ENCODE data around the gene SPON1. TPM values are rescaled to one million over a fixed set of nuclear protein-coding genes. Genes with fewer than 3 reads are reported as not detected.

The SPON1 gene
- total RNA-seq, 1 experiment from 2014 or later, result 0.10 TPM

DNA sequence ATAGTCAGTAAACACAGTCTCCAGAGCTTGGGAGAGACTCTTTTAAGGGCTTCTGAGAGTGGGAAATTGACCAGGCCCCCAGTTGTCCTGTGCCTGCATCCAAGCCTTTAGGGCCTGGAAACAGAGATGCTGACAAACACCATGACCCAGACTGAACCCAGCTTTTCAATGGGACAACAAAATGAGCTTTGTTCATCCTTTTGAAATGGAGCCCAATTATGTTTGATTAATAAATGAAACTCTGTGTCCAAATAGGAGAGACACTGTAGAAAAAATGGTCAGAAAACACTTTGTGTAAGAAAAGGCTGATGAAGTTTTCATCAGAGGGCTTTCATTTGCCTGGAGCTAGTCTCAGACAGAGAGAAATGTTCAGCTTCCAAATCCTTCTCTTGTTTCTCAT is 250.5 kb downstream of the SPON1 start:
- ATAC-seq (no peak), DNase-seq (ENCODE audit: low read depth, low spot score) (no peak)
- Histone ChIP-seq H3K27ac (ENCODE audit: low read length) (no peak overlapping the region), H3K27me3 (ENCODE audit: control insufficient read depth, insufficient read depth, low read length) (peaks cover 2% of the 10 kb centered on the region; the same call in 1 of the 2 replicates), H3K9me3 (ENCODE audit: control insufficient read depth, insufficient read depth, low read depth, low read length) (no peaks in the 10 kb centered on the region), H3K36me3 (ENCODE audit: control insufficient read depth, insufficient read depth, low read length) (no peaks in the 10 kb centered on the region), H3K4me1 (ENCODE audit: control insufficient read depth, insufficient read depth, low read length) (no peaks in the 10 kb centered on the region), H3K4me3 (ENCODE audit: low read depth in 2 of 2, low read length in 2 of 2) (no peak overlapping the region)
- no peak for TF ChIP-seq TCF7L2 (IDR thresholded peaks at IDR 0.05; ENCODE audit: low read depth, low read length)
- TF ChIP-seq, protein P1, sequence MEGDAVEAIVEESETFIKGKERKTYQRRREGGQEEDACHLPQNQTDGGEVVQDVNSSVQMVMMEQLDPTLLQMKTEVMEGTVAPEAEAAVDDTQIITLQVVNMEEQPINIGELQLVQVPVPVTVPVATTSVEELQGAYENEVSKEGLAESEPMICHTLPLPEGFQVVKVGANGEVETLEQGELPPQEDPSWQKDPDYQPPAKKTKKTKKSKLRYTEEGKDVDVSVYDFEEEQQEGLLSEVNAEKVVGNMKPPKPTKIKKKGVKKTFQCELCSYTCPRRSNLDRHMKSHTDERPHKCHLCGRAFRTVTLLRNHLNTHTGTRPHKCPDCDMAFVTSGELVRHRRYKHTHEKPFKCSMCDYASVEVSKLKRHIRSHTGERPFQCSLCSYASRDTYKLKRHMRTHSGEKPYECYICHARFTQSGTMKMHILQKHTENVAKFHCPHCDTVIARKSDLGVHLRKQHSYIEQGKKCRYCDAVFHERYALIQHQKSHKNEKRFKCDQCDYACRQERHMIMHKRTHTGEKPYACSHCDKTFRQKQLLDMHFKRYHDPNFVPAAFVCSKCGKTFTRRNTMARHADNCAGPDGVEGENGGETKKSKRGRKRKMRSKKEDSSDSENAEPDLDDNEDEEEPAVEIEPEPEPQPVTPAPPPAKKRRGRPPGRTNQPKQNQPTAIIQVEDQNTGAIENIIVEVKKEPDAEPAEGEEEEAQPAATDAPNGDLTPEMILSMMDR (IDR thresholded peaks at IDR 0.05), result no peak
- BruUV-seq (replicated peaks), result no TSS peak
- POLR2A ChIA-PET, result no interaction called here
- intact Hi-C loops (cut with micrococcal nuclease; ENCODE audit: unreplicated experiment) (no loop called here), in situ Hi-C loops (cut with HindIII; ENCODE audit: low pct_unique_long_range_greater_than_20kb, low sequenced_read_pairs) (no loop called here)
- CTCF ChIA-PET, result interaction anchor here (0.6 kb wide), 1 partner anchor 96 kb away, joined by 3 read pairs; no protein-coding TSS in a partner anchor

DNA sequence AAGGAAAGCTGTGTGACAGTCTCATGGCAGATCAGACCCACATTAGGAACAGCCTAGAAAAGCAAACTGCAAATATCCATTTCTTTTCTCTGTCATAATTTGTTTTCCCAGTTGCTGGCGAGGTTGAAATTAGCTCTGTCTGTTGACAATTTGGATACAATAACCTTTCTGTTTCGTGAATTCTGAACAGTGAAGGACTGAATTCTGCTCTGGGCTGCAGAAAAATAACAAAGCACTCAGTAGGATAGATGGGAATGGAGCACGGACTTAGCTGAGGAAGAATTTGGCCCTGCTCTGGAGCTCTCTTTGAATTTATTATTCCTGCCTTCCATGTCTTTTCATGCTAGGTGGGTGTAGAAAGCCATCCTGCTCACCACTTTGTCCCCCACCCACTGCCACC is 256.2 kb downstream of the SPON1 start:
- no peaks in the 10 kb centered on the region for H3K4me1 ChIP-seq (ENCODE audit: control insufficient read depth, insufficient read depth, low read length)

More for the DNA sequence above, 256.2 kb downstream of the SPON1 start:
- DNase-seq (ENCODE audit: low read depth, low spot score) (no peak), ATAC-seq (no peak)
- CTCF ChIA-PET, result no interaction called here
- Histone ChIP-seq H3K36me3 (ENCODE audit: control insufficient read depth, insufficient read depth, low read length) (no peaks in the 10 kb centered on the region), H3K27ac (ENCODE audit: low read length) (no peak overlapping the region), H3K27me3 (ENCODE audit: control insufficient read depth, insufficient read depth, low read length) (peaks cover 7% of the 10 kb centered on the region; the same call in 1 of the 2 replicates), H3K4me3 (ENCODE audit: low read depth in 2 of 2, low read length in 2 of 2) (no peak overlapping the region), H3K9me3 (ENCODE audit: control insufficient read depth, insufficient read depth, low read depth, low read length) (no peaks in the 10 kb centered on the region)
- BruUV-seq (replicated peaks), result no TSS peak
- TF ChIP-seq SIN3A (IDR thresholded peaks at IDR 0.05; ENCODE audit: borderline replicate concordance, insufficient read depth, low read depth, low read length) (no peak), POLR2AphosphoS5 (IDR thresholded peaks at IDR 0.05; ENCODE audit: low read depth, low read length) (no peak), TCF7L2 (IDR thresholded peaks at IDR 0.05; ENCODE audit: low read depth, low read length) (no peak), REST (IDR thresholded peaks at IDR 0.05; ENCODE audit: insufficient read depth in 1 of 2, low read depth in 2 of 2, low read length in 1 of 2) (no peak)
- TF ChIP-seq, protein P1 (IDR thresholded peaks at IDR 0.05), result no peak
- POLR2A ChIA-PET, result no interaction called here
- in situ Hi-C loops (cut with HindIII; ENCODE audit: low pct_unique_long_range_greater_than_20kb, low sequenced_read_pairs) (no loop called here), intact Hi-C loops (cut with micrococcal nuclease; ENCODE audit: unreplicated experiment) (no loop called here)
